ENCODE results near the gene STAT5B. TPM values are rescaled to one million over a fixed set of nuclear protein-coding genes. Genes with fewer than 3 reads are reported as not detected.
A peak's percentile ranks its signal among the peaks of the same experiment; 100 is the strongest.

The STAT5B gene
- total and polyA plus RNA-seq, 7 donors, result 15.9 to 90.1 (median 68.8) TPM

GRCh38 chr17:42277342-42277712 lies 1.1 kb upstream of the STAT5B start:
- Histone ChIP-seq H3K4me1 (peaks cover 36% of the 10 kb centered on the region), H3K36me3 (ENCODE audit: insufficient read depth in 1 of 2, low read depth in 1 of 2) (no peaks in the 10 kb centered on the region), H3K4me3 (peak overlapping the region; percentile 93), H3K27ac (peak overlapping the region; percentile 89), H3K9me3 (no peaks in the 10 kb centered on the region), H3K27me3 (ENCODE audit: insufficient read depth in 3 of 3, low read length in 2 of 3) (no peaks in the 10 kb centered on the region)
- DNase-seq (no peak), ATAC-seq (peak in 2 of 4 donors; percentile 6 to 11)
- intact Hi-C loops (cut with DNase I), result loop anchor here (5.0 to 10.0 kb wide), 2 partner anchors 45 to 143 kb away; no protein-coding TSS in a partner anchor
- TF ChIP-seq CTCF (IDR thresholded peaks at IDR 0.05), result no peak
- 44 to 51% (median 45%) methylated on average over 6 of the region's 6 CpGs for WGBS, 3 donors

DNA sequence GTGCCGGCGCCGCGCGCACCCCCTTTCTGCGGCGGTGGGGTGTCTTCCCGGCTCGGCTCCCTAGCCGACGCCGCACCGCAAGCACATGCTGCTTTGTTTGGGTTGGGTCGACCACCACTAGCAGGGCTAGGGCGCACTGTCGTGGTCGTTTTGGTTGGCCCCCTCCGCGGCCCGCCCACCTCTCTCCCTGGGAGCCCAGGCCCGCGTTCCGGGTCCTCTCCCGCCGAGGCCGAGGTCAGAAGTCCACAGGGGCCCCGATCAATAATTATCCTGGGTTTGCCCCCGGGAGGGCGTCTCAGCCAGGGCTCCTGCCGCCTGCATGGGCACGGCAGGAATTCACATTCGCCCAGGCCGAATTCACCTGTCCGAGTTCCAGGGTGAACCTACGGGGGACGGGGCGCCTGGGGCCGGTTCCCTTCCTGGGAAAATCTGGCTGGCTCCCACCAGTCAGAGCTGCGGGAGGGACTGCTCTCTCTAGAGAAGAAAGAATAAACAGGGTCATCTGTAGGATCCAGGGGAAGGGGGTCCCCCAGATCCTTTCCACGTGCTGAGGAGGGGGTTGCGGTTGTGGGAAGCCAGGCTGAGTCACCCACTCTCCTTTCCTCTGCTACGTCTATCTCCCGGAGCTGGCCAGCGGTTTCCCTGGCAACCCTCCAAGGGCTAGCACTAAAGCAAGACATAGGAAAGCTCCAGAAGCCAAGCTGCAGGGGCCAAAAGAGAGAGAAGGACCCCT lies 584 bp upstream of the STAT5B start:
- peak; percentile 81 to 85 for DNase-seq
- peak; percentile 51 to 64 (median 59) for ATAC-seq
- H3K4me1 ChIP-seq, result peaks cover 41% of the 10 kb centered on the region
- intact Hi-C loops (cut with DNase I), result loop anchor here (5.0 to 10.0 kb wide), 2 partner anchors 44 to 142 kb away; no protein-coding TSS in a partner anchor
- H3K27ac ChIP-seq, result peak overlapping the region; percentile 89
- 0 to 3% (median 2%) methylated on average over 36 to 44 of the region's 44 CpGs for WGBS, 3 donors
- no peaks in the 10 kb centered on the region for H3K36me3 ChIP-seq (ENCODE audit: insufficient read depth in 1 of 2, low read depth in 1 of 2)
- H3K9me3 ChIP-seq, result no peaks in the 10 kb centered on the region
- peak overlapping the region; percentile 93 for H3K4me3 ChIP-seq
- no peak for TF ChIP-seq CTCF (IDR thresholded peaks at IDR 0.05)
- H3K27me3 ChIP-seq (ENCODE audit: insufficient read depth in 3 of 3, low read length in 2 of 3), result no peaks in the 10 kb centered on the region

DNA sequence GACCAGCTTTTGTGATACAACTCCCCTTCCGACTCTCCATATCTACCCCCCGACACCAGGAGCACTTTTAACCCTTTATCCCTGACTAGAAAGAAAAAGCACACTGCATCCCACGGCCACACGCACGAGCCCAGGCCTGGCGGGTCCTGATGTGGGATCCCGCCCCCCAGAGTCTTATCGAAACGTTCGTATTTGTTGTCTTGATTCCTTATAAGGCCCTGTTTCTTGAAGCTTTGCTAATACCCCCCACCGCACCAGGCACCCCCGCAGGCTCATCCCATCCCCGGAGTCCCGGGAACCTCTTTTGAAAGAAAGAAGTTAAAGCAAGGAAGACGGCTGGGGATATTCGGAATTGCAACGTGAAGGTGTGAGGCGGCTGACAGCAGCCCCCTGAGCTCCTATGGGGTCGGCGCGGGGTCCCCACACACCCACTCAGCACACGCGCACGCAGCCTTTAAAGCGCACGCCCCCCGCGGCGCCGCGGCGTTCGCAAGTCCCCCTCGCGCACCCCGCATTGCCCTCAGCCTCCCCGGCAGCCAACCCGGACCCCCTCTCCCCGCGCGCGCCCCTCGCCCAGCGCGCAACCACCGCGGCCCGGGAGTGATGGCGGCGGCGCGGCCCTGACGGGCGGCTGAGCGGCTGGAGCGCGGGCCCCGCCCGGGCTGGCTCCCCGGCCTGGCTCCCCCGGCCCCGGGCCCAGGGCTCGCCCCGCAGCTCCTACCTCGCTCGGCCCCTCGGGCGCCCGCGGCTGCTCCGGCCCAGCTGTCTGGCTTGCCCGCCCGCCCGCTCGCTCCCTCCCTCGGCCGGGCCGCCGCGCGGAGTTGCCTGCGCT lies 448 bp downstream of the STAT5B start:
- no peaks in the 10 kb centered on the region for H3K9me3 ChIP-seq
- 0 to 1% (median 0%) methylated on average over 37 to 82 of the region's 82 CpGs for WGBS, 3 donors
- H3K27me3 ChIP-seq (ENCODE audit: insufficient read depth in 3 of 3, low read length in 2 of 3), result no peaks in the 10 kb centered on the region
- TF ChIP-seq CTCF (IDR thresholded peaks at IDR 0.05), result no peak
- peak overlapping the region; percentile 93 for H3K4me3 ChIP-seq
- H3K27ac ChIP-seq, result peak overlapping the region; percentile 89
- H3K4me1 ChIP-seq, result peaks cover 50% of the 10 kb centered on the region
- H3K36me3 ChIP-seq (ENCODE audit: insufficient read depth in 1 of 2, low read depth in 1 of 2), result no peaks in the 10 kb centered on the region
- intact Hi-C loops (cut with DNase I), result loop anchor here (5.0 to 10.0 kb wide), 2 partner anchors 43 to 141 kb away; no protein-coding TSS in a partner anchor
- peak in 2 of 4 donors; percentile 42 to 48 for ATAC-seq
- DNase-seq, result no peak

GRCh38 chr17:42274812-42275526 lies 1.2 kb downstream of the STAT5B start:
- 7 to 9% (median 8%) methylated on average over 13 of the region's 13 CpGs for whole genome bisulfite sequencing, 3 donors
- Histone ChIP-seq H3K4me1 (peaks cover 58% of the 10 kb centered on the region), H3K27ac (peak overlapping the region; percentile 89), H3K4me3 (peak overlapping the region; percentile 93), H3K27me3 (ENCODE audit: insufficient read depth in 3 of 3, low read length in 2 of 3) (no peaks in the 10 kb centered on the region), H3K9me3 (no peaks in the 10 kb centered on the region), H3K36me3 (ENCODE audit: insufficient read depth in 1 of 2, low read depth in 1 of 2) (no peaks in the 10 kb centered on the region)
- DNase-seq (no peak), ATAC-seq (peak in 1 of 4 donors; percentile 18)
- intact Hi-C loops (cut with DNase I), result loop anchor here (5.0 to 10.0 kb wide), 2 partner anchors 43 to 140 kb away; no protein-coding TSS in a partner anchor
- TF ChIP-seq CTCF (IDR thresholded peaks at IDR 0.05), result no peak

Measured in psoas muscle (tissue), 8 donors.